Activated effector memory CD4-positive, alpha-beta T cell treated with anti-CD3 and anti-CD28 coated beads, Interleukin-2, amount 50 U/mL, for 16 hours (primary cell): Measurements from ENCODE around the gene DDIT3.
"Not testable (repeated sequence)": the region's sequence is repeated elsewhere in the genome, so short reads cannot be mapped to it uniquely, and the experiment has no call there.

Source experiments
- DNase-seq: peaks from one replicate; pipeline ENCODE4 v3.0.0-alpha.2; 2020

Gene DDIT3

GRCh38 chr12:57524814-57525614 is 4.7 kb upstream of the DDIT3 start:
- no peak for DNase-seq

GRCh38 chr12:57523706-57524614 is 3.6 kb upstream of the DDIT3 start:
- no peak for DNase-seq

- DNase-seq: peak; percentile 79
Observed at GRCh38 chr12:57522887-57523705, 2.8 kb upstream of the DDIT3 start.

GRCh38 chr12:57522011-57522886 is 1.9 kb upstream of the DDIT3 start, which contains the start of gene MBD6:
TSS of gene MBD6 (plus strand) at chr12:57522824. CDS start at chr12:57524304, 1,480 bp downstream.
- peak; percentile 96 for DNase-seq

- peak; percentile 75 for DNase-seq
Observed at GRCh38 chr12:57521525-57522010, 1.3 kb upstream of the DDIT3 start.

GRCh38 chr12:57519796-57520052 is 590 bp downstream of the DDIT3 start:
- DNase-seq: peak; percentile 73

- DNase-seq: no peak
Observed at GRCh38 chr12:57518920-57519795, 1.2 kb downstream of the DDIT3 start.

- DNase-seq: no peak
Observed at GRCh38 chr12:57518176-57518919, 2.0 kb downstream of the DDIT3 start.

- DNase-seq: not testable (repeated sequence)
Observed at GRCh38 chr12:57517718-57518117, 2.6 kb downstream of the DDIT3 start.

GRCh38 chr12:57517187-57517586 is 3.1 kb downstream of the DDIT3 start:
- no peak for DNase-seq

GRCh38 chr12:57516617-57517153 is 3.6 kb downstream of the DDIT3 start:
- DNase-seq: no peak

GRCh38 chr12:57515934-57516541 is 4.3 kb downstream of the DDIT3 start:
- DNase-seq: no peak

- no peak for DNase-seq
Observed at GRCh38 chr12:57515408-57515933, 4.8 kb downstream of the DDIT3 start.

- no peak for DNase-seq
Observed at GRCh38 chr12:57514720-57515407, 5.5 kb downstream of the DDIT3 start.

GRCh38 chr12:57514246-57514645 is 6.1 kb downstream of the DDIT3 start:
- not testable (repeated sequence) for DNase-seq

GRCh38 chr12:57513677-57514076 is 6.6 kb downstream of the DDIT3 start:
- DNase-seq: not testable (repeated sequence)

GRCh38 chr12:57513266-57513665 is 7.0 kb downstream of the DDIT3 start:
- DNase-seq: no peak

- no peak for DNase-seq
Observed at GRCh38 chr12:57512665-57513064, 7.6 kb downstream of the DDIT3 start.
